H1 (cell line): ENCODE results near the gene PSD2. TPM values are rescaled to one million over a fixed set of nuclear protein-coding genes. Genes with fewer than 3 reads are reported as not detected.

Experiments
- CTCF ChIA-PET: fragments of 300-600 bp; sonication (Branson Sonifier 250); formaldehyde crosslinking; loops from one replicate; lab custom pipeline; 2021; ENCODE audit not compliant: partially characterized antibody; lab: Charles Lee
- POLR2A ChIA-PET: fragments of 300-600 bp; sonication (Branson Sonifier 250); formaldehyde crosslinking; loops from one replicate; lab custom pipeline; 2021; ENCODE audit warnings: inconsistent platforms; ENCODE audit not compliant: partially characterized antibody; lab: Charles Lee
- DNase-seq, 2 experiments: peaks; one replicate each; pipeline versions ENCODE4 v3.0.0 to v3.0.0-alpha.2; 2010 to 2022; ENCODE audit warnings: low spot score in 2 of 2, low read depth in 1 of 2, mixed read lengths in 1 of 2
- FAIRE-seq: peaks from 2 replicates; lab custom pipeline; 2011; peaks lifted over from hg19 to GRCh38; lab: Jason Lieb, UNC
- H2AFZ ChIP-seq: 2 replicates; pipeline ENCODE4 v1.8.1; 2012; ENCODE audit warnings: low read length, inconsistent platforms
- H2AK5ac ChIP-seq: 2 replicates; pipeline ENCODE4 v1.6.1; 2013; ENCODE audit warnings: low read depth, low read length
- H2BK120ac ChIP-seq: replicated peaks from 2 replicates; pipeline ENCODE3; 2013; ENCODE audit warnings: low read depth, low read length, inconsistent platforms
- H2BK12ac ChIP-seq: 2 replicates; pipeline ENCODE4 v1.6.1; 2013; ENCODE audit warnings: low read depth, low read length
- H2BK15ac ChIP-seq: 2 replicates; pipeline ENCODE4 v1.6.1; 2013; ENCODE audit warnings: low read length
- H2BK20ac ChIP-seq: 2 replicates; pipeline ENCODE4 v1.6.1; 2013; ENCODE audit warnings: low read length
- H2BK5ac ChIP-seq: 2 replicates; pipeline ENCODE4 v1.6.1; 2013; ENCODE audit warnings: low read depth, low read length
- H3K14ac ChIP-seq: 2 replicates; pipeline ENCODE4 v1.6.1; 2013; ENCODE audit warnings: inconsistent platforms; ENCODE audit not compliant: insufficient read length
- H3K18ac ChIP-seq: 2 replicates; pipeline ENCODE4 v1.6.1; 2013; ENCODE audit warnings: low read length; ENCODE audit errors: extremely low read depth
- H3K23ac ChIP-seq: 2 replicates; pipeline ENCODE4 v1.6.1; 2013; ENCODE audit warnings: inconsistent platforms; ENCODE audit not compliant: insufficient read length
- H3K23me2 ChIP-seq: 2 replicates; pipeline ENCODE4 v1.6.1; 2013; ENCODE audit warnings: low read depth, low read length
- H3K27ac ChIP-seq: 2 replicates; pipeline ENCODE4 v1.6.1; 2011; ENCODE audit warnings: low read depth, low read length, inconsistent platforms
- H3K27me3 ChIP-seq, 4 experiments: replicated peaks in 1 of 4; 1 replicate in 1 of 4; 2 replicates in 3 of 4; pipeline versions ENCODE4 v1.6.1 to v1.8.1; 2011 to 2013; ENCODE audit warnings: low read length in 3 of 4, mild to moderate bottlenecking in 3 of 4, inconsistent platforms in 2 of 4, mixed read lengths in 2 of 4, moderate library complexity in 1 of 4; ENCODE audit not compliant: control insufficient read depth in 3 of 4, insufficient read depth in 3 of 4; ENCODE audit errors: extremely low read depth in 1 of 4
- H3K36me3 ChIP-seq, 4 experiments: 2 replicates each; pipeline versions ENCODE4 v1.6.1 to v1.8.1; 2011 to 2013; ENCODE audit warnings: mild to moderate bottlenecking in 4 of 4, low read length in 3 of 4, moderate library complexity in 2 of 4, control low read depth in 1 of 4, inconsistent platforms in 1 of 4; ENCODE audit not compliant: insufficient read depth in 4 of 4, control insufficient read depth in 2 of 4
- H3K4ac ChIP-seq: replicated peaks from 2 replicates; pipeline ENCODE3; 2013; ENCODE audit warnings: low read length, low read depth, mixed read lengths, inconsistent platforms; ENCODE audit not compliant: insufficient read length
- H3K4me1 ChIP-seq, 4 experiments: replicated peaks in 1 of 4; 1 replicate in 1 of 4; 2 replicates in 3 of 4; pipeline versions ENCODE4 v1.6.1 to v1.8.1; 2011 to 2013; ENCODE audit warnings: low read length in 3 of 4, inconsistent platforms in 2 of 4, mixed read lengths in 1 of 4; ENCODE audit not compliant: insufficient read depth in 4 of 4, control insufficient read depth in 3 of 4
- H3K4me2 ChIP-seq, 2 experiments: 2 replicates each; pipeline versions ENCODE4 v1.6.1 to v1.8.1; 2011 to 2013; ENCODE audit warnings: low read depth in 2 of 2, low read length in 2 of 2, control low read depth in 1 of 2, inconsistent platforms in 1 of 2, mild to moderate bottlenecking in 1 of 2; ENCODE audit not compliant: insufficient read depth in 1 of 2
- H3K4me3 ChIP-seq, 4 experiments: fragments of 200-600, 300-600 bp in 1 of 4; sonication (generic), shearing (Covaris generic), sonication (Bioruptor Twin) in 1 of 4; 2 replicates each; pipeline versions ENCODE4 v1.5.1 to v1.8.1; 2011 to 2016; ENCODE audit warnings: low read length in 4 of 4, low read depth in 3 of 4, control low read depth in 2 of 4, inconsistent platforms in 2 of 4, mild to moderate bottlenecking in 2 of 4, mixed read lengths in 1 of 4, moderate library complexity in 1 of 4; ENCODE audit not compliant: insufficient read depth in 2 of 4; ENCODE audit errors: extremely low read depth in 1 of 4
- H3K56ac ChIP-seq: replicated peaks from 2 replicates; pipeline ENCODE3; 2013; ENCODE audit warnings: low read depth, mild to moderate bottlenecking, mixed read lengths, low read length, inconsistent platforms; ENCODE audit not compliant: insufficient read length
- H3K79me1 ChIP-seq: 2 replicates; pipeline ENCODE4 v1.6.1; 2013; ENCODE audit warnings: low read depth, low read length, control low read depth
- H3K79me2 ChIP-seq, 2 experiments: 2 replicates each; pipeline versions ENCODE4 v1.6.1 to v1.8.1; 2012 to 2013; ENCODE audit warnings: low read length in 2 of 2, mild to moderate bottlenecking in 2 of 2, inconsistent platforms in 1 of 2; ENCODE audit not compliant: insufficient read depth in 2 of 2, control insufficient read depth in 1 of 2
- H3K9ac ChIP-seq, 4 experiments: replicated peaks in 1 of 4; 1 replicate in 1 of 4; 2 replicates in 3 of 4; pipeline versions ENCODE4 v1.6.1 to v1.8.1; 2011 to 2013; ENCODE audit warnings: low read depth in 3 of 4, low read length in 3 of 4, control low read depth in 2 of 4, mild to moderate bottlenecking in 2 of 4, moderate library complexity in 2 of 4, inconsistent platforms in 1 of 4; ENCODE audit errors: extremely low read depth in 1 of 4
- H3K9me3 ChIP-seq, 2 experiments: 2 replicates each; pipeline versions ENCODE4 v1.6.1 to v1.8.1; 2012 to 2013; ENCODE audit warnings: mild to moderate bottlenecking in 2 of 2, moderate library complexity in 2 of 2, control low read depth in 1 of 2, inconsistent platforms in 1 of 2, low read depth in 1 of 2, low read length in 1 of 2, mixed read lengths in 1 of 2; ENCODE audit not compliant: insufficient read depth in 2 of 2
- H4K20me1 ChIP-seq, 2 experiments: replicated peaks in 1 of 2; 2 replicates each; pipeline versions ENCODE3 to v1.8.1; 2011 to 2013; ENCODE audit warnings: inconsistent platforms in 2 of 2, low read length in 2 of 2, mild to moderate bottlenecking in 1 of 2; ENCODE audit not compliant: insufficient read depth in 2 of 2, control insufficient read depth in 1 of 2
- H4K5ac ChIP-seq: 2 replicates; pipeline ENCODE4 v1.6.1; 2013; ENCODE audit warnings: low read length, low read depth, mixed read lengths, inconsistent platforms; ENCODE audit not compliant: insufficient read length
- H4K8ac ChIP-seq: 2 replicates; pipeline ENCODE4 v1.8.0; 2013; ENCODE audit warnings: mild to moderate bottlenecking, moderate library complexity, low read length, inconsistent platforms; ENCODE audit not compliant: insufficient read depth; ENCODE audit errors: extremely low read depth
- H4K91ac ChIP-seq: replicated peaks from 2 replicates; pipeline ENCODE3; 2013; ENCODE audit warnings: low read length, mixed read lengths, inconsistent platforms; ENCODE audit not compliant: insufficient read length
- ATF3 ChIP-seq: IDR thresholded peaks from 2 replicates; pipeline ENCODE4 v1.6.1; 2011; ENCODE audit warnings: low read depth, mild to moderate bottlenecking, low read length; ENCODE audit not compliant: insufficient read depth
- EGR1 ChIP-seq: IDR thresholded peaks from 2 replicates; pipeline ENCODE4 v1.6.1; 2011; ENCODE audit warnings: low read depth, low read length, borderline replicate concordance
- KDM4A ChIP-seq: IDR thresholded peaks from one replicate; pipeline ENCODE4 v1.7.1; 2012; ENCODE audit warnings: low read depth, mild to moderate bottlenecking, moderate library complexity, low read length, inconsistent platforms; ENCODE audit not compliant: severe bottlenecking
- POU5F1 ChIP-seq: IDR thresholded peaks from 2 replicates; pipeline ENCODE4 v1.6.1; 2011; ENCODE audit warnings: low read depth, mild to moderate bottlenecking, low read length, moderate library complexity
- SP4 ChIP-seq: IDR thresholded peaks from 2 replicates; pipeline ENCODE4 v1.6.1; 2012; ENCODE audit warnings: low read length, inconsistent platforms
- WGBS, 2 experiments: shearing (Covaris generic) in 1 of 2; methylation state at CpG; one replicate each; pipeline versions ENCODE4 v1.1.6 to v1.1.7; 2013 to 2015; ENCODE audit warnings: low lambda C conversion rate in 2 of 2, mixed read lengths in 2 of 2, inconsistent platforms in 1 of 2, low coverage in 1 of 2, missing lambda C conversion rate in 1 of 2; ENCODE audit not compliant: insufficient replicate concordance in 2 of 2, insufficient coverage in 1 of 2, insufficient read length in 1 of 2; ENCODE audit errors: extremely low coverage in 1 of 2, missing lambda C conversion rate in 1 of 2; 5-methylcytosine and 5-hydroxymethylcytosine counted together
- polyA plus RNA-seq, 7 experiments: library from polyadenylated mRNA; depleted of rRNA in 3 of 7; stranded (reverse) in 5 of 7; unstranded in 2 of 7; fragments of >200 nt in 5 of 7; fragments of 200-250 nt in 2 of 7; gene quantifications; 1 replicate in 5 of 7; 2 replicates in 1 of 7; 4 replicates in 1 of 7; pipeline versions ENCODE4 v1.2.1 to v1.2.3, GENCODE V29; 2011 to 2013; ENCODE audit warnings: missing spikeins in 2 of 7, mixed read lengths in 2 of 7
- total RNA-seq: library from RNA; stranded (reverse); fragmentation: NEBNext Ultra II Directional; extraction: Animal tissue kit (Norgen Biotek cat#: 25700); gene quantifications from 2 replicates; pipeline ENCODE4 v1.2.1, GENCODE V29; 2021

The PSD2 gene
- total and polyA plus RNA-seq, 2 of the 8 experiments (the other 6 are each of a cell fraction or from before 2014, with no cell fraction given): 0.06 to 0.14 TPM

- peaks cover 3 to 7% of the 10 kb centered on the region in 2 experiments for H4K20me1 ChIP-seq
- H2BK120ac ChIP-seq: no peak overlapping the region
- no peaks in the 10 kb centered on the region for H3K9me3 ChIP-seq
- no peak overlapping the region for H2BK15ac ChIP-seq
- no peak overlapping the region for H3K4me3 ChIP-seq
- H3K4me1 ChIP-seq: peaks cover 0 to 2% (median 1%) of the 10 kb centered on the region in 4 experiments; a peak in 5 of 7 replicates
- no peak overlapping the region for H3K18ac ChIP-seq
- CTCF ChIA-PET: interaction anchor here (0.6 to 2.8 kb wide), 15 partner anchors 11 to 121 kb away, joined by 3 to 28 read pairs (median 6); partner anchors contain the start of gene PSD2
- no peaks in the 10 kb centered on the region for H3K79me1 ChIP-seq
- no peak overlapping the region for H2BK5ac ChIP-seq
- POLR2A ChIA-PET: interaction anchor here (0.6 kb wide), 1 partner anchor 492 kb away, joined by 3 read pairs; no protein-coding TSS in a partner anchor
- 89% methylated on average over 2 of the region's 2 CpGs; no CpG with 5 or more reads in 1 of the 2 experiments for WGBS, 2 experiments
- H3K23ac ChIP-seq: no peak overlapping the region
- H3K14ac ChIP-seq: no peak overlapping the region
- peaks cover 8% of the 10 kb centered on the region; the same call in 1 of the 2 replicates for H3K23me2 ChIP-seq
- no peak overlapping the region for H4K5ac ChIP-seq
- no peak overlapping the region; the same call in 1 of the 2 replicates for H2BK12ac ChIP-seq
- no peak overlapping the region for H4K91ac ChIP-seq
- H3K27ac ChIP-seq: no peak overlapping the region
- no peak overlapping the region for H3K56ac ChIP-seq
- H3K27me3 ChIP-seq: peaks cover 16 to 50% (median 43%) of the 10 kb centered on the region in 4 experiments
- H2AK5ac ChIP-seq: no peak overlapping the region
- no peak overlapping the region for H2AFZ ChIP-seq
- H2BK20ac ChIP-seq: no peak overlapping the region
- H3K4me2 ChIP-seq: no peak overlapping the region
- no peak overlapping the region for H3K4ac ChIP-seq
- DNase-seq (no peak), FAIRE-seq (no peak)
- H4K8ac ChIP-seq: no peak overlapping the region
- no peaks in the 10 kb centered on the region for H3K36me3 ChIP-seq
- no peak overlapping the region for H3K9ac ChIP-seq
- no peaks in the 10 kb centered on the region for H3K79me2 ChIP-seq
- TF ChIP-seq POU5F1 (no peak), SP4 (no peak), EGR1 (no peak), ATF3 (no peak), KDM4A (no peak)
Measured at GRCh38 chr5:139849942-139850341, 54.3 kb downstream of the PSD2 start.
